ENCODE results near the gene CFB. TPM values are rescaled to one million over a fixed set of nuclear protein-coding genes. Genes with fewer than 3 reads are reported as not detected.
A peak's percentile ranks its signal among the peaks of the same experiment; 100 is the strongest.

CFB gene
- total RNA-seq, 1 donor from 2014 or later, result 34.7 TPM

DNA sequence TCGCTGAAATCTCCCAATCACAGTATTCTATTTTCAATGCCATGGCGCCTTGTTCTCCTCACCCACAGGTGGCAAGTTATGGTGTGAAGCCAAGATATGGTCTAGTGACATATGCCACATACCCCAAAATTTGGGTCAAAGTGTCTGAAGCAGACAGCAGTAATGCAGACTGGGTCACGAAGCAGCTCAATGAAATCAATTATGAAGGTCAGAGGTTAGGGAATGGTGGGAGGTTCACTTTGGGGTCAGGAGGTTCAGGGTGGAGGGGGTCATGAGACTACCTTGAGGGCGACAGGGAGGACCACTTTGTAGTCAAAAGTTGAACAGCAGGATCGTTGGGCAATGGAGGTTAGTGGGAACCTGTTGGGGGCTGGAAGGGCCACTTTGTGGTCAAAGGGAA is 2.4 kb downstream of the CFB start:
- no peak for DNase-seq (ENCODE audit: low spot score)

DNA sequence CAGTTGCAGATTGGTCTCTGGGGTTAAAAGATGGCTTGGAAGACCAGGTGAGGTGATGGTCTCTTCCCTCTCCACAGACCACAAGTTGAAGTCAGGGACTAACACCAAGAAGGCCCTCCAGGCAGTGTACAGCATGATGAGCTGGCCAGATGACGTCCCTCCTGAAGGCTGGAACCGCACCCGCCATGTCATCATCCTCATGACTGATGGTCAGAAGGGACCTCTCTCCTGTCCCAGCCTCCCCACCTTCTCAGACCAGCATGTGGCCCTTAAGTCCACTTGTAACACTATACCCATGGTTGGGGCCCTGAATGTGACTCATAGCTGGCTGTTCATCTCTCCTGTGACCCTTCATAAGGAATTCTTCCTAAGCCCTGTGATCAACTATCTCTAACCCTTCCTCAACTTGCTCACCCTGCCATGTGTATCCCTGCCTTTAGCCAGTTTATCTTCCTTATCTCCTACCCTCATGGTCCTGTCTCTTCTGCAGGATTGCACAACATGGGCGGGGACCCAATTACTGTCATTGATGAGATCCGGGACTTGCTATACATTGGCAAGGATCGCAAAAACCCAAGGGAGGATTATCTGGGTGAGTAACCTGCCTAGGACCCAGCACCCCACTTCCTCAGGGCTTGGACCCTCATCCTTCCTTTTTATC is 3.0 kb downstream of the CFB start:
- DNase-seq (ENCODE audit: low spot score), result peak; percentile 35

DNA sequence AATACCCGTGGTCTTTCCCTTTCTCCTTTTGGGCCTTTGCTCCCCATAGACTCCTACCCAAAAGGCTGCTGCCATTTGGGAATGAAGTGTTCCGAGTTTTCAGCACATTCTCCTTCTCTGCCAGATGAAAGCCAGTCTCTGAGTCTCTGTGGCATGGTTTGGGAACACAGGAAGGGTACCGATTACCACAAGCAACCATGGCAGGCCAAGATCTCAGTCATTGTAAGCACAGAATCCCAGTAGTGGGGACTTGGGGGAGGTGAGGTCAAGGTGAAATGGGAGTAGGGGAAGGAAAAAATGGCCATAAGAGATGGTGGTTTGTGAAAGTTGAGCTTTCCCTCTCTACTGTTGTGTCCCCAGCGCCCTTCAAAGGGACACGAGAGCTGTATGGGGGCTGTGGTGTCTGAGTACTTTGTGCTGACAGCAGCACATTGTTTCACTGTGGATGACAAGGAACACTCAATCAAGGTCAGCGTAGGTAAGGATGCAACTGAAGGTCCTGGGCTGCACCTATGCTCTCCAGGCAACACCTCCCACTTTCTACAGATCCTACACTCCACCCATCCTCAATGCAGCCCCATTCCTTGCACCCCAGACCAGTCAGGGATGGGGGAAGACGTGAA is 4.1 kb downstream of the CFB start:
- no peak for DNase-seq (ENCODE audit: low spot score)

DNA sequence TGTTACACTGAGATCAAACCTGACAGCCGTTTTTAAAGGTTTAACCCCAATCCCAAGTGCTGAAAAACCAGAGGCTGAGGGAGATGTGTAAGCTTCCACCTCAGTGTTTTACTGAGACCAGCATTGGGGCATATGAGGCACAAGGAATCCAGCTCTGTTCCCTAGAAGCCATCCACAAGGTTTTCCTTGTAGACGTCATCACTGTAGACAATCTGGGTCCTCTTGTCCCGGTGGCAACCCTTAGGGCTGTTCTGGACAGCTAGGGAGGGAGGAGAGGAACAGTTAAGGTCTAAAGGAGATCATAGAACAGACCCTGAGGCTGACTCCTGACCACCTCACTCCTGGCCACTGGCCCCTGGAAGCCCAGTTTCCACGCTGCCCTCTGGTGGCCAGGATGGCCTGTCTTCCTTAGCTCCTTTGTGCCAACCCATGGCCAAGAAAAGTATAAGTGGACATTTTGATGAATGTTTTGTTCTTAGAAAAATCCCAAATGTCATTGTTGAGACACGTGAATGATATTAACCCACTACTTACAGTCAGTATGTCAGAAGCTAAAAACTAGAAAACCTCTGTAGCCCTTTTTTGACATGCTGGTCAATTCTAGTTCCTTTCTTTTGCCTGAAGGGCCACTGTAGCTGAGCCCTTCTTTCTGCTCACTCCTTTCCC is 6.4 kb downstream of the CFB start:
- no peak for DNase-seq (ENCODE audit: low spot score)

DNA sequence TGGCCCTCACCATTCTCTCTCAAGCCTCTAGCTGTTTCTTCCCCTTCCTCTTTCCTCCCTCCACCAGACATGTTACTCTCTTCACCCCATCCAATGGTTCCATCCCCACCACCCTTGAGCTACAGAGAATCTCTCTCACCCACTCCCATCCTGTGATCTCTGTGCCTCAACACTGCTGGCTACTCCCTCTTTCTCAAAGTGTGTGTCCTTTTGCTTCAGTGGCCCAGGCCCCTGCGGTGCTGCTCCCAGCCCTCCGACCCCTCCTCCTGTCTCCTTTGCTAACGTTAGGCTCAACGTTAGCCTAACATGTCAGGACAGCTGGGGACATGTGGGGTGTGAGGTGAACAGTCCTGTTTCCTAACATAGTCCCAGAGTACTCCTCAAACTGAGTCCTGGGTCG is 7.0 kb downstream of the CFB start:
- DNase-seq (ENCODE audit: low spot score), result no peak

DNA sequence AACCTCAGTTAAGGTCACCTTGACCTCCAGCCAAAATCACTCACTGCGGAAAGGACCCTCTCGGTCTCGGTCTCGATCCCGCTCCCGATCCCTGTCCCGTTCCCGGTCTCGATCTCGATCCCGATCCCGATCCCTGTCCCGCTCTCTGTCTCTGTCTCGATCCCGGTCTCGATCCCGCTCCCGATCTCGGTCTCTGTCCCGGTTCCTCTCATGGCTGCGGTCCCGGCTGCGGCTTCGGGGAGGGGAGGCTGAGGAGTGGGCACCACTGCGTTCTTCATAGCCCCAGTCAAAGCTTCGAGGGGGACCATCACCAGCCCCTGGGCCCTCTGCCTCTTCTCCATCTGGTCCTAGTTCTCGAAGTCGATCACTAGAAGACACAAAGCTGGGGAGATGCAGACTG is 8.6 kb downstream of the CFB start:
- no peak for DNase-seq (ENCODE audit: low spot score)

DNA sequence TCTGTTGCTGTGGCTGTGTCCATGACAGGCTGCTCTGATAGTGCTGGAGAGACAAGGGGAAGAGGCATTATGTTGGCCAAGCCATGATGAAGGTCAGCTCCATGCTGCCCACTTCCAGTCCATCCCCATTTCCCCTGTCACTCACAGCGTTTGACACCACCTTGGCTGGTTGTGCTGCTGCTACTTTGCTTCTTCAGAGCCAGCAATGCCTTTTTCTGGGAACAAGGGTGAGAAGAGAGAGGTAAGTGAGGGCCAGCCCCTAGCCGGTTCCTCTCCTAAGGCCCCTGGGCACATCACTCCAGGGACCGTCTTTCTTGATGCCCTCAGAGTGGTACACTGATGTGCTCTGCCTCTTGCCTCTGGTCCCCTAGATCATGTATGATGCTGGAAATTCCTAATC is 10.9 kb downstream of the CFB start:
- DNase-seq (ENCODE audit: low spot score), result no peak

DNA sequence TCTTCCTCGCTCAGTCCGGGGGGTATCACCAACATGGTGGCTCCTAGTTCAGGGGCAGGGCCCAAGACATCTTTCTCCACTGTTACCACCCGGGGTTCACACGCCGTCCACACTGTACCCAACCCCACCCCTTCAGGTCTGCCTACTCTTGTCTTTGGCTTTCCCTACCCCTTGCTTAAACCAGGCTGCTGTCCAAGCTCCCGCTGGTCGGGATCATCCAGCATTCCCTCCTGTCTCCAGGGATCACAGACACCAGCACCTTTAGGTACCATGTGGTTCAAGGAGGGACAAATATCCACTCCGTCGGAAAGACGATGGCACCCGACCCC is 12.5 kb downstream of the CFB start:
- no peak for DNase-seq (ENCODE audit: low spot score)

DNA sequence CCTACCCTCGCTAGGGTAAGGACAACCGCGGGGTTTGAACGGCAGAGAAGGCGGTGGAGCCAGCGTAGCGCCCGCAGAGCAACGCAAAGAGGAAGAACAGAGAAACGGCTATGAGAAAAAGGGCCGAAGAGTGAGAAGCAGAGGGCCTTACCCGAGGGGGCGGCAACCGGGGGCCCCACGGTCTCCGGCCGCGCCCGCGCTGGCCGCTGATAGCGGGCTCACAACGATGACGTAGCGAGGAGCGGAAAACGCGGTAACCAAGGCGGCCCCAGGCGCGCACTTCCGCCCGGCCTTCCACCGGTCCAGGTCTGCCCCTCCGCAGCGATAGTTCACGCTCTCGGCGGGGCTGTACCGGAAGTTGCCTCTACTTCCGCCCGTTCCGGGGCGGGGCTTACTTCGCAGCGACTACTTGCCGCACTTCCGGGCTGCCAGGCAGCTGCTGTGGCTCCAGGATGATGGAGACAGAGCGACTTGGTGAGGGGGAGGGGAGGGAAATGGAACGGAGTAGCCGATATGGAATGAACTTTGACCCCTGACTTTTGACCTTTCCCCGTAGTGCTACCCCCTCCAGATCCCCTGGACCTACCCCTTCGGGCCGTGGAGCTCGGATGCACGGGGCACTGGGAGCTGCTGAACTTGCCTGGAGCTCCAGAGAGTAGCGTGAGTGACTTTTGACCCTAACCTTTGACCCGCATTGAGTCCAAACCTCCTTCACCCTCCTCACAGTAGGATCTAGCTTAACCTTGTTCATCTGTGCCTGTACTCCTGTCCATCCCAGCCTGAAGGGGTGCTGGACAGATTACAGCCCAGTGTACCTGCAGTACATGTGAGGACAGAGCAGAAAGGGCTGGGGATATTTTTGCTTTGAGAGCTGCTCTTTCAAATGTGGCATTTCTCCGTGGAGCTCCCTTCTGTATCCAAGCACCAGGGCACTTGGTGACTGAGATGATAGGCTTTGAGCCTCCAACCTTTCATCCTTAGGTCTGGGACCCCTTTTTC is 13.1 kb downstream of the CFB start, which contains the start of the genes NELFE and SKIC2:
NELFE (minus strand) TSS at position 231 of the 999 bp plus-strand sequence. CDS start 525 bp downstream, outside the sequence.
SKIC2 (plus strand) TSS at position 435 of the 999 bp plus-strand sequence; CDS start at position 453, 18 bp downstream.
- DNase-seq (ENCODE audit: low spot score), result peak; percentile 99

DNA sequence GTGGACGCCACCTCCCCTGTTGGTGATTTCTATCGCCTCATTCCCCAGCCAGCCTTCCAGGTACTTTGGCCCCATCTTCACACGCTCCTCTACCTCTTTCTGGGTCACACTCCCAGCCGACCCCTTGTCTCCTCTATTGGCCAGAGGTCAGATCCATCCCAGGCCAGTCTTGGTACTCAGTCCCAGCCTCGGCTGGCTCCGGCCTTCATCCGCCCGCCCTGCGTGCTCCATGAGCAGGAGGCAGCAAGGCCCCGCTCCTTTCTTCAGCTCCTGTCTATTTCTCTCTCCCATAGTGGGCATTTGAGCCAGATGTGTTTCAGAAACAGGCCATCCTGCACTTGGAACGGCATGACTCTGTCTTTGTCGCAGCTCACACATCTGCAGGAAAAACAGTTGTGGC is 15.7 kb downstream of the CFB start:
- no peak for DNase-seq (ENCODE audit: low spot score)

DNA sequence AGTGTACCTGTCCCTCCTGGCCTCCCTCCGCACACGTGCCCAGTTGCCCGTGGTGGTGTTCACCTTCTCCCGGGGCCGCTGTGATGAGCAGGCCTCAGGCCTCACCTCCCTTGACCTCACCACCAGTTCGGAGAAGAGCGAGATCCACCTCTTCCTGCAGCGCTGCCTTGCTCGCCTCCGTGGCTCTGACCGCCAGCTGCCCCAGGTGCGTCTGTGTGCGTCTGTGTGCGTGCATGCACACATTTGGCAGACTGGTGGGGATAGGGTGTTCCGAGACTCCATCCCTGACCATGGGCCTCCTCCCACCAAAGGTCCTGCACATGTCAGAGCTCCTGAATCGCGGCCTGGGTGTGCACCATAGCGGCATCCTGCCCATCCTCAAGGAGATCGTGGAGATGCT is 18.0 kb downstream of the CFB start:
- DNase-seq (ENCODE audit: low spot score), result no peak

DNA sequence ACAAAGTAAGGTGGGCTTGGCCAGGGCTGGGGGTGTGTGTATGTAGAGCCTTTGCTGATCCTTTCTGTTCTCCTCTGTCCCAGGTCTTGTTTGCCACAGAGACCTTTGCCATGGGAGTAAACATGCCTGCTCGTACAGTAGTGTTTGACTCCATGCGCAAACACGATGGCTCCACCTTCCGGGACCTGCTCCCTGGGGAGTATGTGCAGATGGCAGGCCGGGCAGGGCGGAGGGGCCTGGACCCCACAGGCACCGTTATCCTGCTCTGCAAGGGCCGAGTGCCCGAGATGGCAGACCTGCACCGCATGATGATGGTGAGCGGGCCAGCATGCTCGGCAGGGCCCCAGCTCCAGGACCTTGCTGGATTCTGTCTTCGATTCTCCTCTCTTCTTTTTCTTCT is 19.8 kb downstream of the CFB start:
- no peak for DNase-seq (ENCODE audit: low spot score)

DNA sequence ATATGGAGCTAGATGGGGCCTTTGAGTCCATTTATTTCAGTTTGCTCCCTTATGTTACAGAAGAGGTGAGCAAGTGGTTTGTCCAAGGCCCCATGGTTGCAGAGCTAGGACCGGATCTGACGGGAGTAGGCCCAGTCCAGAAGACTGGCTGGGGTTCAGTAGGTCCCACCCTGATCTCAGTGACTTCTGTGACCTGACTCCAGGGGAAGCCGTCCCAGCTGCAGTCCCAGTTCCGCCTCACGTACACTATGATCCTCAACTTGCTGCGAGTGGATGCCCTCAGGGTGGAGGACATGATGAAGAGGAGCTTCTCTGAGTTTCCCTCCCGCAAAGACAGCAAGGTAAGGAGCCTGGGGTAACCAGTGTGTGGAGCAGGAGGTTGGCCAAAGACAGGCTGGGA is 20.6 kb downstream of the CFB start:
- no peak for DNase-seq (ENCODE audit: low spot score)

DNA sequence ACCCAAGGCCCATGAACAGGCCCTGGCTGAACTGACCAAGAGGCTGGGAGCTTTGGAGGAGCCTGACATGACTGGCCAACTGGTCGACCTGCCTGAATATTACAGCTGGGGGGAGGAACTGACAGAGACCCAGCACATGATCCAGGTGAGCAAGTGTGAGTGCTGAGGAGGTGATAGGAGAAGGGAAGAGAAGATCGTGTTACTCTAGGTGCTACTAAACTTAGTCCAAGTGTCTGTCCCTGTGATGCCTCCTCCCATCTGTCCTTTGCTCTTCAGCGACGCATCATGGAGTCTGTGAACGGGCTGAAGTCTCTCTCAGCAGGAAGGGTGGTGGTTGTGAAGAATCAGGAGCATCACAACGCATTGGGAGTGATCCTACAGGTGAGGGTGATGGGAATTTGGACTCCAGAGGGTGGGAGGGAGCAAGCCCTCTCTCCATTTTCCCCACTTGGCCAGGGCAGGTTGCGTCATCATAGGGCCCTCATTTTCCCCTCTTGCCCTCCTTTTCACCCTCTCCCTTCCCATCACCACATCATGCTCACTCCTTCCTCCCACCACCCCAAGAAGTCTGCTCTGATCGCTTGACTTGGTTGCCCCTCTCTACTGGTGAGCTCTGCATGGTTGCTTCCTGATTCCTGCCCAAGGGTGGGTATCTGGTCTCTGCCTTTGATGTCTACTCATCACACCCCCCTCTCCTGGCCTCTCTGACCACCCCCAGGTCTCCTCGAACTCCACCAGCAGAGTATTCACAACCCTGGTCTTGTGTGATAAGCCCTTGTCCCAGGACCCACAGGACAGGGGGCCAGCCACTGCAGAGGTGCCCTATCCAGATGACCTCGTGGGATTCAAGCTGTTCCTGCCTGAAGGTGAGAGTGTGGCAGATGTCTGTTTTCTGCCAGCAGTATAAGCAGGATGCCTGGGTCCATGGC is 21.4 kb downstream of the CFB start:
- DNase-seq (ENCODE audit: low spot score), result no peak

DNA sequence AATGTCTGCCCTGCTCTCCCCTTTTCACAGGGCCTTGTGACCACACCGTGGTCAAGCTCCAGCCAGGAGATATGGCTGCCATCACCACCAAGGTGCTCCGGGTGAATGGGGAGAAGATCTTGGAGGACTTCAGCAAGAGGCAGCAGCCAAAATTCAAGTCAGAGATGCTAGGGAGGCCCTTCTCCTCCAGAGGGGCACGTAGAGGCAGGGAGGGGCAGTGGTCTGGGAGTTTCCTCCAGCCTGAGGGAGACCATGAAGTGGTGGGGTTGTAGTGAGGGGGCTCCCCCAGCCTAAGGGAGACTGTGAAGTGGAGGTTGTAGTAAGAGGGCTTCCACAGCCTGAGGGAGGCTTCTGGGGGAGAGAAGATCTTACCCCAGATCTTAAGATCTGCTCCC is 22.0 kb downstream of the CFB start:
- no peak for DNase-seq (ENCODE audit: low spot score)

DNA sequence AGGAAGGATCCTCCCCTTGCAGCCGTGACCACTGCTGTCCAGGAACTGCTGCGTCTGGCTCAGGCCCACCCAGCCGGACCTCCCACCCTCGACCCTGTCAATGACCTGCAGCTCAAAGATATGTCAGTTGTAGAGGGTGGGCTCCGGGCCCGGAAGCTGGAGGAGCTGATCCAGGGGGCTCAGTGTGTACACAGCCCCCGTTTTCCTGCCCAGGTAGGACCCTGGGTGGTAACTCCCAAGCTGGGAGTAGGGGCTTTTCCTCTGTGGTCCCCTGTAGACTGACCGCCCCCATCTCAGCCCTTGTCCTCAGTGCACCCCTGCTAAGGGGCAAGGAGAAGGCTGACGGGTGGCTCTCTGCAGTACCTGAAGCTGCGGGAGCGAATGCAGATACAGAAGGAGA is 22.4 kb downstream of the CFB start:
- no peak for DNase-seq (ENCODE audit: low spot score)

DNA sequence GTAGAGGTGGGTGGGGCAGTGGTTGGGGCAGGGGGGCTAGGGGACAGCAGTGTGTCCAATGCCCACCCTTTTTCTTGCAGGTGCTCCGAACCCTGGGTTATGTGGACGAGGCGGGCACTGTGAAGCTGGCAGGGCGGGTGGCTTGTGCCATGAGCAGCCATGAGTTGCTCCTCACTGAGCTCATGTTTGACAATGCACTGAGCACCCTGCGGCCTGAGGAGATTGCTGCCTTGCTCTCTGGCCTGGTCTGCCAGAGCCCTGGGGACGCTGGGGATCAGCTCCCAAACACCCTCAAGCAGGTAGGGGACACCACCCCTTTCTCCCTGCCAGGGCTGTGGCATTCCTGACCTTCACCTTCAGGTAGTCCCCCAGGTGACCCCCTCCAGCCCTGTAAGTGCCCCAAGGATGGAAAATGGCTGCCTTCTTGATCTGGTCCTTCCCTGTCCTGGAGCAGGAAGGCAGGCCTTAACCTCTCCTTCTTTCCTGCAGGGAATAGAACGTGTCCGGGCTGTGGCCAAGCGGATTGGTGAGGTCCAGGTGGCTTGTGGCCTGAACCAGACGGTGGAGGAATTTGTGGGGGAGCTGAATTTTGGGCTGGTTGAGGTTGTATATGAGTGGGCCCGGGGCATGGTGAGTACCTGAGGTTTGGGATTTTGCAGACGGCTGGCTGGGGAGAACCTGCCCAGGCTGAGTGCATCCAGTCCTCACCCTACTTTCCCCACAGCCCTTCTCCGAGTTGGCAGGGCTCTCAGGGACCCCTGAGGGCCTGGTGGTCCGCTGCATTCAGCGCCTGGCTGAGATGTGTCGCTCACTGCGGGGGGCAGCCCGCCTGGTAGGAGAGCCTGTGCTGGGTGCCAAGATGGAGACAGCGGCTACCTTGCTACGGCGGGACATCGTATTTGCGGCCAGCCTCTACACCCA is 23.2 kb downstream of the CFB start:
- DNase-seq (ENCODE audit: low spot score), result no peak

DNA sequence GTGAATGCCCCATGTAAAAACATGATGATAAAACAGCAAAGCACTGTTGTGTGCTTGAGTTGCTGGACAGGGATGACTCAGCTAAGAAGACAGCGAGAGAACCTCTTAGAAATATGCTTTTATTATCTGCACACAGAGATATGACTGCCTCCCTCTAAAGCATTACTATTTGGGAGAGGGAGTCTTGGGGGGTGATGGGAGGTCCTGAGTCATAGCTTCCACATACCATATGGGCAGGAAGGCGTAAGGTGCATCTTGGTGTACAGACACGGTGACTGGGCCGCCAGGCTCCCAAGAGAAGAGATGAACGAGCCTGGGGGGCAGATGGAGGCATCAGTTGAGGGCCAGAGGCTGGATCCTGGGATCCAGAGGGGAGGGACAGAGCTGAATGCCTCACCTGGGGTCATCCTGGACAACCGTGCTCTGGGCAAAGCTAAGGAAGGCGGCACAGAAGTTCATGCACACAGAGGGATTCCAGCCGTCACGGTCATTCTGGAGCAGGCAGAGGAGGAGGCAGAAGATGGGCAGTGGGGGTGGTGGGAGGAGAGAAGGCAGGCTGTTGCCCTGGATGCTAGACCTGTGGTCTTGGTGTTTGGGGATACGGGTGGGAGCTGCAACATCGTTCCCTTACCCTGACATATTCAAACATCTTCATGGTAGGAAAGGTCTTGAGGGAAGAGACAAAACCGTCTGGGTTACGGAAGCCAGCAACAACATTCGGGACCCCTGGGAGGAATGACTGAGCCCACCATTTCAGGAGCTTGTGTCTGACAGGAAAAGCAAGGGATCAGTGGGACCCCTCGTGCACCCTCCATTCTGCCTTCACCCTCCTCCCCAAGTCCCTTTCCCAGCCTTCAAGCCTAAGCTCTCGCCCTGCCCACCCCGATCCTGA is 24.1 kb downstream of the CFB start:
- no peak for DNase-seq (ENCODE audit: low spot score)

Measured in umbilical cord (tissue), 2 donors.